SK-MEL-5 (cell line): Measurements from ENCODE around the gene DCLK1. TPM values are rescaled to one million over a fixed set of nuclear protein-coding genes. Genes with fewer than 3 reads are reported as not detected.
"Not testable (repeated sequence)": the region's sequence is repeated elsewhere in the genome, so short reads cannot be mapped to it uniquely, and the experiment has no call there.

Experiments
- DNase-seq: peaks from one replicate; pipeline ENCODE4 v3.0.0-alpha.2; 2016; ENCODE audit warnings: low read depth, low spot score
- in situ Hi-C: cut with HindIII; loops from 2 replicates; pipeline ENCODE4 v1.10.0; 2016; ENCODE audit warnings: low sequenced_read_pairs, high pct_unique_total_duplicates, low pct_unique_long_range_greater_than_20kb
- total RNA-seq: library from RNA; depleted of rRNA; stranded (reverse); fragments of >200 nt; shearing (Covaris generic); gene quantifications from 2 replicates; pipeline ENCODE4 v1.2.3, GENCODE V29; 2014

Gene DCLK1
- total RNA-seq, 1 experiment from 2014 or later: 35.6 TPM

GRCh38 chr13:36101157-36101556 is 30.0 kb downstream of the DCLK1 start:
- no peak for DNase-seq
- in situ Hi-C loops: no loop called here

DNA sequence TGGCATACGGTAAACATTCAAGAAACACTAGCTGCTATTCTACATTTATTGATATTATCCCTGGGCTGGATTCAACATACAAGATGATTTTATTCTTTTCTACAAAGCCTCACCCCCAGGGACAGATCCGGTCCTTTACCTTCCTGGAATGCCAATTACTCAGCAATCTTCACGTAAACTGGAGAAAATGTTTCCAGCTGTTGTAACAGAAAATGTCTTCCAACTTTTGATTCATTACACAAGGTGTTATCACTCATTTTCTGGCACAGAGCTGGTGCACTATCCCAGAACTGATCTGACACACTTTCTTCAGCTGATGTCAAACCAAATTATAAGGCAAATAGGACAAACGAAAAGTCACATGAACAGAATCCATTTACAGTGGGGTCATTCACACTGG is 33.1 kb downstream of the DCLK1 start:
- in situ Hi-C loops: no loop called here
- DNase-seq: no peak

GRCh38 chr13:36096461-36097416 is 34.4 kb downstream of the DCLK1 start:
- DNase-seq: no peak
- in situ Hi-C loops: no loop called here

DNA sequence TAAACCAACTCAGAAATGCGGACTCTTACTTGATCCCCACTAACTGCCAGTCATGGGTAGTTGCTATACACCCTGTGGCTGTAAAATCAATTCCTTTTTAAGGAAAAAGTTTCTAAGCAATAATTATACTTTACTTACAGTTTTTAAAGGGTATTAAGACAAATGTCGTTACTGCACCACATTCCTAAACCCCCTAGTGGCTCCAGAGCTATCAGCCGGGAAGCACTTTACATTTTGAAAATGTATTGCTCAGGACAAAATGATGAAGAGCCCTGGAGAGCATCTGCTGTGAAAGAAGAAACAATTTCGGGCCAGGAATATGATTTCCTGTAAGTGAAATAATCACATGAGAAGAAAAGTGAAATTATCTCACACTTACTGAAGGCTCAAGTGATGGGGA is 36.7 kb downstream of the DCLK1 start:
- DNase-seq: no peak
- in situ Hi-C loops: no loop called here

DNA sequence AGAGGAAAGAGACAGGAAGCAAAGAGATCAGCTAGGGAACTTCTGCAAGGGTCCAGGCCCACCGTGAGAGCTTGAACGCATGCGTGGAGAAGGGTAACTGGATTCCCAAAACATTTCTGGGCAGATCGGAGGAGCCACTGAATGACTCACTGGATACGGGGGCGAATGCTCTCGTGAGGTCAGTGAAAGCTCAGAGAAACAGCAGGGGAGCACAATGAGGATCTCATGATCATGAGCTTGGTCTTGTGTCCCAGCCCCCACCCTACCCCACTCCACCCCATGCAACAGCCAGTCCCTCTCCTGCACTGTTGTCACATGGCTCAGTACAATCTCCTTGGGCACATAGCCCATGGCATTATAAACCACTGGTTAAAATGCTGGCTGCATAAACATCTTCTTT is 40.6 kb downstream of the DCLK1 start:
- in situ Hi-C loops: no loop called here
- DNase-seq: peak; percentile 93

GRCh38 chr13:36089130-36089647 is 42.0 kb downstream of the DCLK1 start:
- in situ Hi-C loops: no loop called here
- DNase-seq: no peak

GRCh38 chr13:36088463-36088862 is 42.7 kb downstream of the DCLK1 start:
- in situ Hi-C loops: no loop called here
- no peak for DNase-seq

GRCh38 chr13:36088001-36088400 is 43.2 kb downstream of the DCLK1 start:
- in situ Hi-C loops: no loop called here
- no peak for DNase-seq

DNA sequence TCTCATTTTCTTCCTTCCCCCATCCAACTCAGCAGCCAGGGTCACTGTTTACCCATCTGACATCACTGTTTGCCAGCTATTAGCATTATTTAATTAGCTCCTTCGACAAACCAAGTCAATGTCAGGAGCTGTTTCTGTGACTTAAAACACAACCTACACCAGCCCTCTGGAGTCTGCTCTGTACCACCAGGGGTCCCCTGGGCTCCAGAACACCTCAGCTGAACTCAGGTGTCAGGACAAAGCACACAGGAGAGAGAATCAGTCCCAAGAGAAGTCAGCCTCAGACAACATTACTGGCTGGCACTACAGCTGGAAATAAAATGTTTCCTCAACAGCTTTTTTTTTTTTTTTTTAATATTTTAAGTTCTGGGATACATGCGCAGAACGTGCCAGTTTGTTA is 45.1 kb downstream of the DCLK1 start:
- no peak for DNase-seq
- in situ Hi-C loops: no loop called here

DNA sequence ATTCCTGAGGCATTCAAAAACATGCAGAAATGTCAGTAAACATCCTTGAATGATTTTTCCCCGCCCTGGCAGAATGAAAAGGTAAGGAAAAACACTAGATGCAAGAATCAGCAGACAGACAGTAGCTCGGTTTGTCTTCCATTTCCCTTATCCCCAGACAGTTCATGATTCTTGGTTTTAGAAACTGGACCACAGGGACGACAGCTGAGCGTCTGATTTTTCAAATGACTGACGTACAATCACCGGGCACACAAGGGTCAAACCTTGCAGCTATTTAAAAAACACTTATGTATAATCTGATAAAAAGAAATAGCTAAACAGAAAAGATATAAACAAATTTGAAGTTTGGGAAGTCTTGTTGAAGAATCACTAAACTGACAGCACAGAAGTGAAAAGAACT is 47.1 kb downstream of the DCLK1 start:
- in situ Hi-C loops: no loop called here
- no peak for DNase-seq

GRCh38 chr13:36082806-36083205 is 48.4 kb downstream of the DCLK1 start:
- in situ Hi-C loops: no loop called here
- no peak for DNase-seq

DNA sequence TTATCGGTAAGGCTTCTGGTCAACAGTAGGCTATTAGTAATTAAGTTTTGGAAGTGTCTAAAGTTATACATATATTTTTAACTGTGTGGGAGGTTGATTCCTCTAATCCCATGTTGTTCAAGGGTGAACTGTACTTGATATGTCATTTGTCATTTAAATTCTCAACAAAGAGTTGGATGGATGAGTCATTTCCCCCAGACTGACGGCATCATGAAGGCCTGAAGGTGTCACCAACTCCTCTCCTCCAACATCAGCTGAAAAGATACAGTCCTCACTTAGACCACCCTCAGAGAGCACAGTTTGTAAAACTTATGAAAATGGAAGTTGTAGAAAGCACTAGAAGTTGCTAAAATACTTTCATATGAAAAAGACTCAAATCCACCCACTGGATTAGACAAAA is 48.8 kb downstream of the DCLK1 start:
- in situ Hi-C loops: no loop called here
- DNase-seq: no peak

- DNase-seq: no peak
- in situ Hi-C loops: no loop called here
Observed at GRCh38 chr13:36076211-36076610, 55.0 kb downstream of the DCLK1 start.

DNA sequence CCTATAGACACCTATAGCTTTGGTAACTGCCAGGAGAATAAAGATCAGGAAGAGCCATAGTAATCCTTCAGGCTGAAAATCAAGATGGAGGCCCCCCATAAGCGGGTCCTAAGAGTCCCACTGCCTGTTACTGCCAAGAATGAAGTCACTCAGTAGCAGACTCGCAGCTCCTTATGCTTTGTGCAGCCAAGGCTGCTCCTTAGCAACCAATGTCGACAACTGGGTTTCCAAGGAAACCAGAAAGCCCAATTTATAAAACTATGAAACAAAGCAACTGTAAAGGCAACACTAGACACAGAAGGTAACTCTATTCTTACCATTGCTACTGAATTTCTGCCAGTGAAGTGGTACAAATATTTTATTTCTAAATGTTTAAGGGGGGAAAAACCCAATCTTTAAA is 56.5 kb downstream of the DCLK1 start:
- DNase-seq: no peak
- in situ Hi-C loops: no loop called here

- in situ Hi-C loops: no loop called here
Observed at GRCh38 chr13:36072152-36072935, 58.8 kb downstream of the DCLK1 start.

DNA sequence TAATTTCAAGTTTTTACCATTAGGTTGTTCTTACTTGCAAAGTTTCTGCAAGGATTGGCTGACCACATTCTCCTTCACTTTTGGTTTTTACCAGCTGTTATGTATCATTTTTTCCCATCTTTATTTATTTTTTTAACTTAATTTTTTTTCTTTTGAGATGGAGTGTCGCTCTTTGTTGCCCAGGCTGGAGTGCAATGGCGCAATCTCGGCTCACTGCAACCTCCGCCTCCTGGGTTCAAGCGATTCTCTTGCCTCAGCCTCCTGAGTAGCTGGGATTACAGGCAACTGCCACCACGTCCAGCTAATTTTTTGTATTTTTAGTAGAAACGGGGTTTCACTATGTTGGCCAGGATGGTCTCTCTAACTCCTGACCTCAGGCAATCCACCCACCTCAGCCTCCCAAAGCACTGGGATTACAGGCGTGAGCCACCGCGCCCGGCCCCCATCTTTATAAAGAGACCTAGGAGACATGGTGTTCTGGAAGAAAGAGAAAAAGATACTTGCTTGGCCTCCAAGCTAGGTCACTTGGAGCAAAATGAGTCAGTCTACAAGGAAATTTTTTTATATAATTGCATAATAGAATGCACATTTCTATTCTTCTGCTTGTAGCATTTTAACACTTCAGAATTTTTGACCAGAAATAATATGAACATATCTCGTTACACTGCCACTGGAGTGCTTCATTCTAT is 60.5 kb downstream of the DCLK1 start:
- in situ Hi-C loops: not testable (repeated sequence)
- peak; percentile 18 for DNase-seq

More at GRCh38 chr13:36072152-36072935, 58.8 kb downstream of the DCLK1 start:
- peak; percentile 49 for DNase-seq

- peak; percentile 98 for DNase-seq
- in situ Hi-C loops: no loop called here
Observed at GRCh38 chr13:36069881-36070366, 61.3 kb downstream of the DCLK1 start.

- in situ Hi-C loops: no loop called here
- DNase-seq: no peak
Observed at GRCh38 chr13:36068991-36069390, 62.2 kb downstream of the DCLK1 start.
